ENCODE measurements around the gene FGGY.
"Not testable (repeated sequence)": the region's sequence is repeated elsewhere in the genome, so short reads cannot be mapped to it uniquely, and the experiment has no call there.

FGGY gene

DNA sequence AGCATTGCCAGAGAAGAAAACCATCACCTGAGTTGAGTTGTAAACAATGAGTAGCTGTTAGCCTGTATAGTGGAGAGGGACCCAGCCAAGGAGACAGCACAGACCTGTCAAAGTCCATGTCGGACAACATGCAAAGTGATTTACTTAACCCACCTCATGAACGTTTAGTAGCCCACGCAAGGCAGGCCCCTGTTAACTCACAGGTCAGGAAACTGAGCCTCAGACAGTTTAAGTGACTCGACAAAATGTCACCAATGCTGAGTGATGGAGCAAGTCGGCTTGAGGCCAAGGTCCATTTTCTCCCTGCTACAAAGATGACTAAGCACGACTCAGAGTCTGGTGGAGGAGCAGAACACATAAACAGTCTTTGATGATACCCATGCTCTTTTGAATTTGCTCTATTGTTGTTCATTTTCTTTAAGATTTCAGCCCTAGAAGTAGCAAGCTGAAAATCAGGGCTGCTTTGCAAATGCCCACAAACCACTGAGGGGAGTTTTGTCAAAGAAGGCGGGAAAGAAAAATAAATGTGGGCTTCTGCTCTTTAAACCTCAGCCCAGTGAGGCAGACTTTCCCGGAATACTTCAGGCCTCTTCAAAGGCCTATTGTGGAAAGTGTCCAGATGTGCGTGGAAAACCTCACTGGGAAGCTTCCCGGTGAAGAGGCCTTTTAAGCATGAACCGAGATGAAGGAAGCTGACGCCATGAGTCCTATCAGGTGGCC lies 434.0 kb downstream of the FGGY start:
- H3K27ac ChIP-seq (ENCODE audit: low read depth, low read length): peak overlapping the region; percentile 22
- no peak overlapping the region for H3K4me3 ChIP-seq (ENCODE audit: low read depth, low read length)

DNA sequence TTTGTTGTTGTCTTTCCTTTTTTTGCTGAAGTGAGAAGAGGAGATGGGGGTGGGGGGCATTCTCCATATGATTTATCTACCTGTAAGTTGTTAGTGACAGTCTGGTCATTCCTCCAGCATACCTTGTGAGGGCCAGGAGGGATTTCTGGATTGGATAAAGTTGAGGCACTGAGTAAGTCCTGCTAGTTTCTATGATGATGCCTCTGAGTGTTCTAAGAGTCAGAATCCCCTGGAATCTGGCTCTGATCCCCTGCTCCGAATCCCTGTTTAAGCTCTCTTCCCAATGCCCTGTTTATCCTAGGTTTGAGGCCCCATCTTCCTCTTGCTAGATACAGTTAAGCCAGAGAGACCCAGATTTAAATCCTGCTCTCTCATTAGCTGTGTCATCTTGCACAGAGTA lies 434.7 kb downstream of the FGGY start:
- H3K9ac ChIP-seq (ENCODE audit: low read depth, low read length): no peak overlapping the region

More for the DNA sequence above, 434.0 kb downstream of the FGGY start:
- no peaks in the 10 kb centered on the region for H3K27me3 ChIP-seq (ENCODE audit: control insufficient read depth, insufficient read depth, low read length)
- peaks cover 14% of the 10 kb centered on the region for H3K4me1 ChIP-seq (ENCODE audit: control insufficient read depth, insufficient read depth, low read length)
- no peaks in the 10 kb centered on the region for H3K36me3 ChIP-seq (ENCODE audit: control insufficient read depth, insufficient read depth, low read length)
- H3K9ac ChIP-seq (ENCODE audit: low read depth, low read length): no peak overlapping the region
- no peaks in the 10 kb centered on the region for H3K9me3 ChIP-seq (ENCODE audit: control insufficient read depth, insufficient read depth, low read length)

DNA sequence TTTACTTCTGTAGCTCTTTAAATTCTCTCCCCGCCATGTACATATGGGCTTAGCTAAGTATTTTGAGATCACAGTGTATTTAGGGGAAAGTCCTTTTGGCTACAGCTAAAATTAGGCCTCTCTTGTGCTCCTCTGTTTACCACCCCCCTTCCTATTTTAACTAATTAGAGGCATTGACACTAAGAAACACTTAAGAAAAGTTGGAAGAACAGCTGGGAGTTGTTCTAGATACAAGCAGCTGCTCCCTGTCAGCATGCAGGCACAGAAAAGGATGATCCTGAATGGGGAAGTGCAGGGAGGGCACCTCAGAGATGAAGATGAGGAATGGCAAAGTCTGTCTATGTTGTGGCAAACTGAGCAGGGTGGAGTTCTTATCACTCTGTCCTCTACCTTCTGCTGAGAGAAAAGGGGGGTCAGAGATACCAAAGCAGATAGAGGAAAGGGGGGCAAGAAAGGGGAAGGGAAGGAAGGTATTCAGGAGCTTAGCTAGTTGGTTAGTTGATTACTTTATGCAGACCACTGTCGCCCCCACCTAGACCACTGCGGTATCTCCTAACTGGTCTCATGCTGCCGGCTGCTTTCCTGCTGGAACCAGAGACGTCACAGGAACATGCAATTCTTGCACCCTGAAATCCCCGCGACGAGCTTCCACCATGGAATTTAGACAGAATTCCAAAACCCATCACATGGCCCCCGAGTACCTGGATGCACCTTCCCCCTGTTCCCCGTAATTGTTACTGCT lies 435.5 kb downstream of the FGGY start:
- no peaks in the 10 kb centered on the region for H3K27me3 ChIP-seq (ENCODE audit: control insufficient read depth, insufficient read depth, low read length)
- H3K4me3 ChIP-seq (ENCODE audit: low read depth, low read length): no peak overlapping the region
- peaks cover 10% of the 10 kb centered on the region for H3K9me3 ChIP-seq (ENCODE audit: control insufficient read depth, insufficient read depth, low read length)
- H3K36me3 ChIP-seq (ENCODE audit: control insufficient read depth, insufficient read depth, low read length): no peaks in the 10 kb centered on the region
- H3K4me1 ChIP-seq (ENCODE audit: control insufficient read depth, insufficient read depth, low read length): peaks cover 14% of the 10 kb centered on the region
- H3K9ac ChIP-seq (ENCODE audit: low read depth, low read length): no peak overlapping the region
- no peak overlapping the region for H3K27ac ChIP-seq (ENCODE audit: low read depth, low read length)

More for the DNA sequence above, 434.7 kb downstream of the FGGY start:
- Histone ChIP-seq H3K27ac (ENCODE audit: low read depth, low read length) (peak overlapping the region; percentile 22), H3K4me3 (ENCODE audit: low read depth, low read length) (no peak overlapping the region), H3K27me3 (ENCODE audit: control insufficient read depth, insufficient read depth, low read length) (no peaks in the 10 kb centered on the region), H3K9me3 (ENCODE audit: control insufficient read depth, insufficient read depth, low read length) (0 out of 2 replicates have a peak, but pooled peaks cover 3% of the 10 kb centered on the region), H3K36me3 (ENCODE audit: control insufficient read depth, insufficient read depth, low read length) (no peaks in the 10 kb centered on the region), H3K4me1 (ENCODE audit: control insufficient read depth, insufficient read depth, low read length) (peaks cover 14% of the 10 kb centered on the region)

DNA sequence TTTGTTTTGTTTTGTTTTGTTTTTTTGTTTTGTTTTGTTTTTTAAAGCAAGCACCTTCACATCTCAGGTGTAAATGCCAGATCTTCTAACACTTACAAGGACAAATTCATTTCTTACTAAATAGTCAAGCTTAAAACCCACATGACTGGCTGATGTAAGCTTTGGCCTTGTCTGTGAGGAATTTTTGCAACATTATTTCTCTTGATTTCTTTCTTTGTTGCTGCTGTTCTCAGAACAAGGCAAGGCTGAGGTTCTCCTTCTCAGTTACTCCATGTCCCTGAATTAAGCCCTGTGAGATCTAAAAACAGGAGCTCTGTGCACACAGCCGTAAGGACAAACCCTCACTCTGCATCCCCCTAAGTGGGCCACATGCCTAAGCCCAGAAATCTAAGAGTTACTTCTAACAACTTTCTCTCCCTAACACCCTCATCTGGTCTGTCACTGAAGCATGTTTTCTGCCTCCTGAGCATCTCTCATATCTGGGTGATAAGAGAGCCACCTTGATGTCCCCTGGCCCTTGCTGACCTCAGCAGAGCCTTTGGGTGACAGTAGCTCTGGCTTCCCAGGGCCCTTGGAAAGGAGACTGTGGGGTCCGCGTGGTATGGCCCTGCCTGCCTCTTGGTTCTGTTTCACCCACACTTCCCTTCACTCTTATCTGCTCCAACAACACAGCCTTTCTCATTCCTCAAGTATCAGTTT lies 436.7 kb downstream of the FGGY start:
- no peak overlapping the region for H3K4me3 ChIP-seq (ENCODE audit: low read depth, low read length)
- H3K27ac ChIP-seq (ENCODE audit: low read depth, low read length): no peak overlapping the region
- no peaks in the 10 kb centered on the region for H3K27me3 ChIP-seq (ENCODE audit: control insufficient read depth, insufficient read depth, low read length)
- peaks cover 13% of the 10 kb centered on the region for H3K9me3 ChIP-seq (ENCODE audit: control insufficient read depth, insufficient read depth, low read length)
- H3K9ac ChIP-seq (ENCODE audit: low read depth, low read length): no peak overlapping the region
- no peaks in the 10 kb centered on the region for H3K36me3 ChIP-seq (ENCODE audit: control insufficient read depth, insufficient read depth, low read length)
- H3K4me1 ChIP-seq (ENCODE audit: control insufficient read depth, insufficient read depth, low read length): peaks cover 14% of the 10 kb centered on the region

DNA sequence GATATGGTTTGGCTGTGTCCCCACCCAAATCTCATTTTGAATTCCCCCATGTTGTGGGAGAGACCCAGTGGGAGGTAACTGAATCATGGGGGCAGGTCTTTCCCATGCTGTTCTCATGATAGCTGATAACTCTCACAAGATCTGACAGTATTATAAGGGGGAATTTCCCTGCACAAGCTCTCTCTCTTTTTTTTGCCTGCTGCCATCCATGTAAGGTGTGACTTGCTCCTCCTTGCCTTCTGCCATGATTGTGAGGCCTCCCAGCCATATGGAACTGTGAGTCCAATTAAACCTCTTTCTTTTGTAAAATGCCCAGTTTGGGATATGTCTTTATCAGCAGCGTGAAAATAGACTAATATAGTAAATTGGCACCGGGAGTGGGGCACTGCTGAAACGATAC lies 439.0 kb downstream of the FGGY start:
- peaks cover 13% of the 10 kb centered on the region for H3K9me3 ChIP-seq (ENCODE audit: control insufficient read depth, insufficient read depth, low read length)
- not testable (repeated sequence) for H3K27me3 ChIP-seq (ENCODE audit: control insufficient read depth, insufficient read depth, low read length); H3K36me3 ChIP-seq (ENCODE audit: control insufficient read depth, insufficient read depth, low read length); H3K9ac ChIP-seq (ENCODE audit: low read depth, low read length); H3K4me1 ChIP-seq (ENCODE audit: control insufficient read depth, insufficient read depth, low read length); H3K4me3 ChIP-seq (ENCODE audit: low read depth, low read length); H3K27ac ChIP-seq (ENCODE audit: low read depth, low read length)

DNA sequence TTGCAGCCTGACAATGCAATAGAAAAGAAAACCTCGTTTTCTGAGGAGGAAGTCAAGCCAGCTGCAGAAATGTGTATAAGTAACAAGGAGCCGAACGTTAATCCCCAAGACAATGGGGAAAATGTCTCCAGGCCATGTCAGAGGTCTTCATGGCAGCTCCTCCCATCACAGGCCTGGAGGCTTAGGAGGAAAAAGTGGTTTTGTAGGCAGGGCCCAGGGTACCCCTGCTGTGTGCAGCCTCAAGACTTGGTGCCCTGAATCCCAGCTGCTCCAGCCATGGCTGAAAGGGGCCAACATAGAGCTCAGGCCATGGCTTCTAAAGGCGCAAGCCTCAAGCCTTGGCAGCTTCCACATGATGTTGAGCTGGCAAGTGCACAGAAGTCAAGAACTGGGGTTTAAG lies 439.9 kb downstream of the FGGY start:
- no peak overlapping the region for H3K9ac ChIP-seq (ENCODE audit: low read depth, low read length)
- H3K9me3 ChIP-seq (ENCODE audit: control insufficient read depth, insufficient read depth, low read length): peaks cover 13% of the 10 kb centered on the region
- no peak overlapping the region; the same call in 1 of the 2 replicates for H3K4me3 ChIP-seq (ENCODE audit: low read depth, low read length)
- no peaks in the 10 kb centered on the region for H3K36me3 ChIP-seq (ENCODE audit: control insufficient read depth, insufficient read depth, low read length)
- no peaks in the 10 kb centered on the region for H3K27me3 ChIP-seq (ENCODE audit: control insufficient read depth, insufficient read depth, low read length)
- H3K27ac ChIP-seq (ENCODE audit: low read depth, low read length): no peak overlapping the region
- 0 out of 2 replicates have a peak, but pooled peaks cover under 1% of the 10 kb centered on the region for H3K4me1 ChIP-seq (ENCODE audit: control insufficient read depth, insufficient read depth, low read length)

DNA sequence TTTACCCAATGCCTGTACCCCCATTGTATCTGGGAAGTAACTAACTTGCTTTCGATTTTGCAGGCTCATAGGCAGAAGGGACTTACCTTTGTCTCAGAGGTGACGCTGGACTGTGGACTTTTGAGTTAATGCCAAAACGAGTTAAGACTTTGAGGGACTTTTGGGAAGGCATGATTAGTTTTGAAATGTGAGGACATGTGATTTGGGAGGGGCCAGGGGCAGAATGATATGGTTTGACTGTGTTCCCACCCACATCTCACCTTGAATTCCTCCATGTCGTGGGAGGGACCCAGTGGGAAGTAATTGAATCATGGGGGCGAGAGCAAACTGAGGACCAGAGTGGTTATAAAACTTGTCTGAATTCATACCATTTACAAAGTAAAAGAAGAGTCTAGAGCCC lies 440.7 kb downstream of the FGGY start:
- no peaks in the 10 kb centered on the region for H3K36me3 ChIP-seq (ENCODE audit: control insufficient read depth, insufficient read depth, low read length)
- no peak overlapping the region for H3K9ac ChIP-seq (ENCODE audit: low read depth, low read length)
- H3K4me1 ChIP-seq (ENCODE audit: control insufficient read depth, insufficient read depth, low read length): no peaks in the 10 kb centered on the region
- H3K9me3 ChIP-seq (ENCODE audit: control insufficient read depth, insufficient read depth, low read length): peaks cover 13% of the 10 kb centered on the region
- no peak overlapping the region for H3K27ac ChIP-seq (ENCODE audit: low read depth, low read length)
- no peaks in the 10 kb centered on the region for H3K27me3 ChIP-seq (ENCODE audit: control insufficient read depth, insufficient read depth, low read length)
- H3K4me3 ChIP-seq (ENCODE audit: low read depth, low read length): no peak overlapping the region

DNA sequence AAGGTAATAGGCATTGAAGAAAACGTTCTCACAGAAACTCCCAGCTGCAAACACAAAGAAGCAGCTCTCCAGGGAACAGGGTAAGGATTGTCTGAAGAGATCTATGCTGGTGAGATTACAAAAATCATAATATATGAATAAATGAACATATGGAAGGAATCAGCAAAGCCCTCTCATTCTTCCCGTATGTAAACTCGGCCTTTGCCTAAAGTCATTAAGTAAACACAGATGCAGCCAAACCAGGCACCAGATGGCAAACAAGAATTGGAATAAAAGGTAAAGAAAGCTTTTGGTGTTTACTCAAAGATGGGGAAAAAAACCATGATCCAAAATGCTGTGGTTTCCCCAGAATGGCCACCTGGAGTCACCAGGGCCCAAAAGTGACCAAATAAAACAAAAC lies 441.3 kb downstream of the FGGY start:
- Histone ChIP-seq H3K9me3 (ENCODE audit: control insufficient read depth, insufficient read depth, low read length) (peaks cover 13% of the 10 kb centered on the region), H3K27ac (ENCODE audit: low read depth, low read length) (no peak overlapping the region), H3K36me3 (ENCODE audit: control insufficient read depth, insufficient read depth, low read length) (no peaks in the 10 kb centered on the region), H3K4me3 (ENCODE audit: low read depth, low read length) (no peak overlapping the region), H3K27me3 (ENCODE audit: control insufficient read depth, insufficient read depth, low read length) (no peaks in the 10 kb centered on the region), H3K4me1 (ENCODE audit: control insufficient read depth, insufficient read depth, low read length) (no peaks in the 10 kb centered on the region), H3K9ac (ENCODE audit: low read depth, low read length) (no peak overlapping the region)

DNA sequence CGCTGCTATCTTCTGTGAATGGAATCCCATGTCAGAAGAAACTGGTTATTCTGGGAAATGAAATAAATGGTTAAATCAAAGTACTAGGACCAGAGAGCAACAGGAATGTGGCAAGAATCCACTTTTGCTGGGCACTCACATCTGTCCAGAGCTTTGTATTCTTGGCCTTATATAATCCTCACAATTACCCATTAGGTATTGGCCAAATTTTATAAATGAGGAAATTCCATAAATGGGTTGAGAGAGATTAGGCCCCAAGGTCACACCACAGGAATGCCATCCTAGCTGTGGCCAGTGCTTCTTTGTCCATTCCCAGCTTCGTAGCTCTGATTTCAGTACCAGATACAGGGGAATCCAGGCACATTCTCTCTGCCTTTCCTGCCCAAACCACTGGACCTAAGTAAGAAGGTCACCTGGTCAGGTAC lies 441.7 kb downstream of the FGGY start:
- no peak overlapping the region for H3K27ac ChIP-seq (ENCODE audit: low read depth, low read length)
- H3K4me1 ChIP-seq (ENCODE audit: control insufficient read depth, insufficient read depth, low read length): no peaks in the 10 kb centered on the region
- H3K4me3 ChIP-seq (ENCODE audit: low read depth, low read length): no peak overlapping the region
- peaks cover 13% of the 10 kb centered on the region for H3K9me3 ChIP-seq (ENCODE audit: control insufficient read depth, insufficient read depth, low read length)
- no peaks in the 10 kb centered on the region for H3K36me3 ChIP-seq (ENCODE audit: control insufficient read depth, insufficient read depth, low read length)
- H3K27me3 ChIP-seq (ENCODE audit: control insufficient read depth, insufficient read depth, low read length): no peaks in the 10 kb centered on the region
- no peak overlapping the region for H3K9ac ChIP-seq (ENCODE audit: low read depth, low read length)

DNA sequence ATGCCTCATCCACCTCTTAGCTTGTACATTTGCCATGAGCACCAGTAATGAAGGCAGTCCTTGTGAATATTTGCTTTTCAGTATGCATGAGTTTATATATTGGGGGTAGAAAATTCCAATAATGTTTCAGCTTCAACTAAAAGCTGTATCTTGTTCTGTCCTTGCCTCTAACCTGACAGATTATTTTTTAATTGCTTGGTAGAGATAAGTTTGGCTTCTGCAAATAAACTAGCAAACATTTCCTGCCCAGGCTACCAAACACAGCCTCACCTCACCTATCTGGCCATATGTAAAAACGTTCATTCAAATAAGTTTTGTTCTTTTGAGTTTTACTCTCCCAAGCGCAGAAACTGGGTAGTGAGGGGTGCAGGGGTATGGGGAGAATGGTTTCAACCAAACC lies 442.2 kb downstream of the FGGY start:
- H3K4me3 ChIP-seq (ENCODE audit: low read depth, low read length): no peak overlapping the region
- no peaks in the 10 kb centered on the region for H3K4me1 ChIP-seq (ENCODE audit: control insufficient read depth, insufficient read depth, low read length)
- no peak overlapping the region for H3K27ac ChIP-seq (ENCODE audit: low read depth, low read length)
- H3K27me3 ChIP-seq (ENCODE audit: control insufficient read depth, insufficient read depth, low read length): no peaks in the 10 kb centered on the region
- no peaks in the 10 kb centered on the region for H3K36me3 ChIP-seq (ENCODE audit: control insufficient read depth, insufficient read depth, low read length)
- H3K9me3 ChIP-seq (ENCODE audit: control insufficient read depth, insufficient read depth, low read length): peaks cover 13% of the 10 kb centered on the region
- no peak overlapping the region for H3K9ac ChIP-seq (ENCODE audit: low read depth, low read length)

DNA sequence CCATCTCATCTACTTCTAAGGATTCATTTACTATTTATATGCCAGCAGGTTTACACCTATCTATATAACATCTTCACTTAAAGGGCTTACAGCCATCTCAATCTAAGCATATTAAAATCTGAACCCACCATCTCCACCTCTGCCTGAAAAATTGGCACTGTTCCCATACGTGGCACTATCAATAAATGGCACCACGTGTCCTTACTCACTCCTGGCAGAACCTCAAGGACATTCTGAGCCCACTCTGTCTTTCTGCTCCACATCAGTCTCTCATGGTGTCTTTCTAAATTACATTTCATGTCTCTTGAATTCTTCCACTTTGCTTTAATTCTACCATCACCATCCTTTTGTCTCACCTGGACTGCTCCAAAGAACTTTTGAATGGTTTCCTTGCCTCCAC lies 445.6 kb downstream of the FGGY start:
- Histone ChIP-seq H3K9me3 (ENCODE audit: control insufficient read depth, insufficient read depth, low read length) (0 out of 2 replicates have a peak, but pooled peaks cover under 1% of the 10 kb centered on the region), H3K27ac (ENCODE audit: low read depth, low read length) (no peak overlapping the region), H3K9ac (ENCODE audit: low read depth, low read length) (no peak overlapping the region), H3K27me3 (ENCODE audit: control insufficient read depth, insufficient read depth, low read length) (no peaks in the 10 kb centered on the region), H3K4me3 (ENCODE audit: low read depth, low read length) (no peak overlapping the region), H3K4me1 (ENCODE audit: control insufficient read depth, insufficient read depth, low read length) (no peaks in the 10 kb centered on the region), H3K36me3 (ENCODE audit: control insufficient read depth, insufficient read depth, low read length) (no peaks in the 10 kb centered on the region)
